ENCODE measurements around the gene ANKRD50.

ANKRD50 gene

DNA sequence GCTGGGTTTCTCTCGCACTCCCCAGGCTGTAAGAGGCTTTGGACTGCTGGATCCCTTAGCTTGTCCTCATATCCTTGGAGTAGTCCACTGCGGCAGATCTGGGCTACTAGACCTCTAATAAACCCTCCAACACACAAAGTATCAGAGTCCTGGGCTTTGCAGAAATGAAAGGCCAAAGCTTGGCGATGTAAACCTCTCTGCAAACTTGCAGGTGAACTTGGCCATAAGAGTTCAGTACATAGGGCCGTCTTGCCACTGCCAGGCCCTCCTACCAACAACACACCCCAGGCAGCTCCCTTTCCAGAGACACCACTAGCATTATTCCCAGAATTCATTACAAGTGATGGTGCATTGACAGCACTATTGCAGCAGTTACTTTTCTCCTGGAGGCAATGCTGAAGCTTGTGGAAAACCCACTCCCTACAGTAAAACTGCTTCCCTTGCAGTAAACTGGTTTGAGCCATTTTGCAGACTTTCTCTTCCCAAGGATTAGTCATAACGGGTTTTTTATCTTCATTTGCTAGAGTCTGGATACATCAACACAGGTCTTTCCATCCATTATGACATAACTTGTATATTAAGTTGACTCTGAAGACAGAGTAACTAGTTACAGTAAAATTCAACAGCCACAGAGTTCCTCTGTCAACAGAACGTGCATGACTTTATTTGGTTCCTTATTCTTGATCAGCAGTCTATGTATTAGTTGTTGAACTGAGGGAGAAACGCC lies 2.4 kb downstream of the ANKRD50 start:
- no peak for DNase-seq

DNA sequence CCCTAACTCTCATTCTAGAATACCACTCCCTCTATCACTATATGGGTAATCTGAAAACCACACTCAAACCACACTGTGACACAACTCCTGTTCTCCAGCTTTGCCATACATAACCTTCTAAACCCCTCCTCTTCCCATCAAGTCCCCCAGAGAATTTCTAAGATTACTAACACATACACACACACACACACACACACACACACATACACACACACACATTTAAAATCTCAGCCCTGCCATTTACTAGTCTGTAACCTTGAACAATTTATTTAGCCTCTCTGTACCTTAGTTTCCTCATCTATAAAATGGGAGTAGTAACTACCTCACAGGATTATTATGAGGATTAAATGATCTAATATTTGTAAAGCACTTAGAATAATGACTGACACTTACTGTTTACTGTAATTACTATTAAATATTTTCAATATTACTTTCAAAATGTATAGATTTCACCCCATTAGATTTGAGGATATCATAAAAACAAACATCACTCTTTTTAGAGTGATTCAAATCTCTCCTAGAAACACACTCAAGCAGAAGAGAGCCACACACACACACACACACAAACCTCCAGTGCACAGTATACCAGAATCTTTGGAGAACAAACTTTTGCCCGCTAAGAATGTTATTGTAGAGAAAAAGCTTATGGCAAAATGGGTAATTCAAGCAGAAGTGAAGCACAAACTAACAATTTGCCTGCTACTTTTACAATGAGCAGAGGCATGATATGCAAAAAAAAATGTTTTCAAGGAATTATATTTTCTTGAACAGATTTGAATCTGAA lies 3.8 kb downstream of the ANKRD50 start:
- DNase-seq = no peak

DNA sequence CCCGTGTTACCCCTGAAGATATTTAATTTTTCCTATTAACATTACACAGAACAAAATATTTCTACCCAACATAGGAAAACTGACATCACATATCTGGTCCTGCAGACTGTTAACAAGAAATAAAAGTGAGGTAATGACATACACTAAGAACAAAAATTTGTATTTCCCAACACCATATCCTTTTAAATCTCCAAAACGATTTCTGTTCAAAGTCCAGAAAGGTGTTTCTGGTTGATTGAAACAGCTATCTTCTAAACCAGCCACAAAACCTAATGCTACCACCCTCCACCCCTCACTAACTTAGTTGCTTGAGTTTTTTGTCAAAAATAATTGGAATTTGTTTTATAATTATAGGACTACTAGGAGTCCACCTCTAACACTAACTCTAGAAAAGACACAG lies 7.1 kb downstream of the ANKRD50 start:
- no peak for DNase-seq

GRCh38 chr4:124703154-124703553 lies 9.4 kb downstream of the ANKRD50 start:
- DNase-seq = no peak

DNA sequence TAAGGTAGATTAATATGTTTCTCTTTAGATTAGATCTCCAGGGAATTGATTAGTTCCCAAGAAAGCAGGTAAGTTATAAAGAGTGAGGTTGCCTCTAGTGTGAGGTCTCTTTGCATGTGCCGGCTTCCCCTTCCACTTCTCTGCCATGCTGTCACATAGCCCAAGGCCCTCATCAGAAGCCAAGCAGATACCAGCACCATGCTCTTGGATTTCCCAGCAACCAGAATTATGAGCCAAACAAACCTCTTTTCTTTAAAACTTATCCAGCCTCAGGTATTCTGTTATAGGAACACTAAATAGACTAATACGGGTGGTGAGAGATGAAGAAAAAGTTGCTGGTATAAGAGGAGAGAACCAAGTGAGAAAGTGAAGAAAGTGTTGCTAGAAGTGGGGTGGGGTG lies 15.1 kb downstream of the ANKRD50 start:
- DNase-seq = no peak

GRCh38 chr4:124696182-124696581 lies 16.4 kb downstream of the ANKRD50 start:
- DNase-seq = no peak

DNA sequence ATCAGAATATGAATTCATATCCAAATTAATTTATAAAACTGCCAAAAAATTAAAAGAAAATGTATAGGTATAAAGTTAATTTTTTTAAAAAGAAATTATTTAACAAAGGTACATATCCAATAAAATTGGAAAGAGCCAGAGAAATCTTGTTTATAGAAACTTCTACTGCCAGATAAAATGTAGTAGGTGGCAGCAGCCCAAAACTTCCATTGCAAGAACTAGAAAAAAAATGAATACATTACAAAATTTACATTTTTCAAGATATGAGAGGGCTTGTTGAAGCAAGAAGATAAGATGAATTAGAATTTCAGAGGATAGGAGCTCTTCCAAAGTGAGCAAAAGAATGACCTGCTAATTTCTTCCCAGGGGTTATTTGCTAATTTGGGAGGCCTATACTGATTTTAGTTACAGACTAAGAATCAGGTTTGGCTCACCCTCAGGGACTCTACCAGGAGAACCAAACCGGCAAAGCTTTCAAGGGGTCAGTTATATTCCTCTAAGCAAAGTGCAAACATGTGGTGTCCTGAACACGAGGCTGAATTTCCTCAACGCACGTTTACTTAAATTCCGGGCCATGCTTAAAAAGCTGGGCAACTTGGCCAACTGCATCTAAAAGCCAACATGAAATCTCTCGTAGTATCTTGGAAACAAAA lies 17.5 kb downstream of the ANKRD50 start:
- DNase-seq = no peak

DNA sequence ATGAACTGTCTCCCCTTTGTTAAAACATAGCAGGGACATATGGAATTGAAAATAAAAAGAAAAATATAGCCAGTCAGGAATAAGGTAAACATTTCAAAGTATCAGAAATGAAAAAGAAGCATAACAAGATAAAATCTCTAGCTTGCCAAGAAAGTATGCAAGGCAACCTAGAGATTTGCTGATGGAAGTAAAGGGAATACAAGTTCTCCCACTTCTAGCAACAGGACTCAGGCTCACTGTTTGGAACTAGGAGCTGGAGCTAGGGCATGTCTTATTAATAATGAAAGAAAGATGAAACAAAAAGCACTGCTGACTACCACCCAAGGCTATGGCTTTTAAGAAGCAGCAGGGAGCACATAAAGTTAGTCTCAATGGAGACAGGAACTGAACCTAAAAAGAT lies 18.2 kb downstream of the ANKRD50 start:
- DNase-seq = no peak

- no peak for DNase-seq
Observed at GRCh38 chr4:124691801-124692200, 20.7 kb downstream of the ANKRD50 start.

GRCh38 chr4:124686279-124686678 lies 26.3 kb downstream of the ANKRD50 start:
- DNase-seq = no peak

DNA sequence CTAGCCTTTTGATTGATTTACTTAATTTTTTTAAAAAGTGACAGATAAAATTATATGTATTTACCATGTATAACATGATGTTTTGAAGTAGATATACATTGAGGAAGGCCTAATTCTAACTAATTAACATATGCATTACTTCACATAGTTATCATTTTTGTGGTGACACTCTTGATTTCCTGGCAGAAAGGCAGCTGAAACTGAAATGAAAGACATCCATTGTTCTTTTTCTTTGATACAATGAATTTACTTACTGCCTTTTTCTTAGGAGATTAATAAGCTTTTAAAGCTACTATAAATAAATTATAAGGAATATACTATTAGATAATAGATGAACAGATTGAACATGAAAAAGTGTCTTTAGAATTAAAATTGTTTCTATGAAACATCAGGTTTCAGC lies 26.7 kb downstream of the ANKRD50 start:
- DNase-seq = no peak

- no peak for DNase-seq
Observed at GRCh38 chr4:124684301-124684700, 28.2 kb downstream of the ANKRD50 start.

DNA sequence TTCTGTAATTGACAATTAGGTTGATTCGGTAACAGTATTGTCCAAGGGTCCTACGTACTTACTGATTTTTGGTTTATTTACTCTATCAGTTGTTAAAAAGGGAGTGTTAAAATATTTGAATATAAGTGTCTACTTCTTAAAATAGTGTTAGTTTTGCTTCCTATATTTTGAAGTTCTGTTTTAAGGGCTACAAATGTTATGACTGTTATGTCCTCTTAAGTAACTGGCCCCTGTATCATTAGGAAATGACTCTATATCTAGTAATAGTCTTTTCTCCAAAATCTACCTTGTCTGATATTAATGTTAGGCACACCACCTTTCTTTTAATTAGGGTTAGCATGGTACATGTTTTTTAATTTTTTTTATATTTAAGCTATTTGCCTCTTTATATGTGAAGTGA lies 30.1 kb downstream of the ANKRD50 start:
- no peak for DNase-seq

GRCh38 chr4:124666496-124666895 lies 46.0 kb downstream of the ANKRD50 start:
- DNase-seq = no peak

GRCh38 chr4:124658795-124659194 lies 53.7 kb downstream of the ANKRD50 start:
- DNase-seq = no peak

GRCh38 chr4:124650614-124651013 lies 61.9 kb downstream of the ANKRD50 start:
- DNase-seq = no peak

- DNase-seq = no peak
Observed at GRCh38 chr4:124647599-124647998, 64.9 kb downstream of the ANKRD50 start.

DNA sequence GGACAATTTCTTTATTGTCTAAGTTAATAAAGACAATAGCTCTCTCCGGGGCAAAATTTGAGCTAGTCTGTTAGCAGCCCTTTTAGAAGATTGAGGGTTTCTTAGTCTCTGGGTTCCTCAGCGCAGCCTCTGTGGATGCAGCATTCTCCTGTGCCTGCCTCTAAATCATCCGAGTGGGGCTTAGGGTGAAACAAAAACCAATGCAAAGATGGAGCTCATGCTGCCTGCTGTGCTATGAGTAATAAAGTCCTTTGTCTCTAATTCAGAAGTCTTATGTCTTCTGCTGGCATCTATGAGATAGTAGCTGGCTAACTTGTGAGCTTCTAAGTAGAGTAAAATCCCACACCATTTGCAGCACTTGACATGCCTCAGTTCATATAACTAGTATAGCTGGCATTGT lies 67.9 kb downstream of the ANKRD50 start:
- DNase-seq = no peak

DNA sequence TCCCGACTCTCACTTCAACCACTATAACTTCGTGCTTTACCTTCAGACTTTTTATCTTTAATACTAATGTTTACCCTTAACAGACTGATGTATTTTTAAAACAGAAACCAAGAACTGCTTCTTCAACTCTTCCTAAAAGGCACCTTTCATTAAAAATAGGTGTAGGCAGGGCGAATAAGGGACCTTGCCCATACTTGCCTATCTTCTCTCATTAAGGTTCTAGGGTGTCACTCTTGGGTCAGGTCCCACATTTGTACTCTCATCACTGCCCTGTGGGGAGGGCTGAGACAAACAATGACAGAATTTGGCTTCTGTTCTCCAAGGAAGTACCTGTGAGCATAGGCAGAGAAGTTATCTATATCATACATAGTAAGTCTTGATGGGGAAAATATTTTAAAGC lies 69.7 kb downstream of the ANKRD50 start:
- no peak for DNase-seq

GRCh38 chr4:124641715-124642381 lies 70.7 kb downstream of the ANKRD50 start:
- no peak for DNase-seq

GRCh38 chr4:124640022-124640730 lies 72.4 kb downstream of the ANKRD50 start:
- DNase-seq = no peak

DNA sequence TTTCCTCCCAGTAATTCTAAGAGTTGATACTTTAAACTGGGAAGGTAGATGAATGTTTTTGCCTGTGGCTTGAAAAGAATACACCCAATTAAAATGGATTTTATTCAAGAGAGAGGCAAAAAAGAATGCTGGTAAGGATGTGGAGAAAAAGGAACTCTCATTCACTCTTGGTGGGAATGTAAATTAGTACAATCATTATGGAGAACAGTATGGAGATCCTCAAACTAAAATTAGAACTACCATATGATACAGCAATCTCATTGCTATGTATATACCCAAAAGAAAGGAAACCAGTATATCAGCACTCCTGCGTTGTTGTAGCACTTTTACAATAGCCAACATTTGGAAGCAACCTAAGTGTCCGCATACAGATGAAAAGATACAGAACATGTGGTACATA lies 75.2 kb downstream of the ANKRD50 start:
- DNase-seq = no peak

- no peak for DNase-seq
Observed at GRCh38 chr4:124636788-124637187, 75.7 kb downstream of the ANKRD50 start.

All from activated effector memory CD4-positive, alpha-beta T cell treated with Interleukin-2 at 50 U/mL for 16 hours (primary cell).